ENCODE results near the gene ABCC11. TPM values are rescaled to one million over a fixed set of nuclear protein-coding genes. Genes with fewer than 3 reads are reported as not detected.

ABCC11 gene
- total and polyA plus RNA-seq, 2 experiments from 2014 or later: 0.10 TPM; not detected in 1

DNA sequence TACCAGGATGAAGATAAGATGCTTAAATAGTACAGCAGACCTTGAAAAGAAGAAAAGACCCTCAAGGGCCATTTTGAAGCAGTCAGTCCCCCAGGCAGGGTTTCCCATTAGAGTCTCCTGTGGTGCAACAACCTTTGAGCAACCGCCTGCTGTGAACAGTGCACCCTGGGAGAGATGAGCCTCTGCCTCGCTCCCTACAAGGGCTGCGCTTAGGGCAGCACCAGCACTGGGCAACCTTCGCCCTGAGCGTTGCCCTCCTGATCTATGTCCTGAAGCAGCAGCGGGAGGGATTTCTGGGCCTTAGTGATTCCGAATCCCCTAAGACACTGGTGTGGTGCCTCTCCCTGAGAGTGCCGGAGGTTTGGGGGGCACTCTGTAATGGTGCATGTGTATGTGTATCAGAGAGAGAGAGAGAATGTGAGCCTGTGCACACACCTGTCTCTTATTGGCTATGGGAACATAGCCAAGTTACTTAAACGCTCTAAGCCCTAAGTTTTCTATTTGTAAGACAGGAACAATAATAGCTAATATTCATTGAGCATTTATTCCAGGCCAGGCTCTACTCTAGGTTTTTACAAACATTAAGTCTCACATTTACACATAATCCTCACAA, 66.4 kb downstream of the ABCC11 start:
- H3K36me3 ChIP-seq (ENCODE audit: insufficient read depth): no peaks in the 10 kb centered on the region
- H3K79me2 ChIP-seq (replicated peaks; ENCODE audit: insufficient read depth): no peaks in the 10 kb centered on the region
- no peaks in the 10 kb centered on the region for H3K36me3 Mint-ChIP-seq (ENCODE audit: low read depth)
- H2AFZ ChIP-seq: 0 out of 2 replicates have a peak overlapping the region, but pooled peaks have one; percentile 38
- H3K27ac Mint-ChIP-seq: no peak overlapping the region
- no peak overlapping the region for H3K27ac ChIP-seq (ENCODE audit: low read depth)
- no peak overlapping the region for H3K4me3 Mint-ChIP-seq
- no peak for ATAC-seq
- H4K20me1 ChIP-seq (replicated peaks; ENCODE audit: insufficient read depth): no peaks in the 10 kb centered on the region
- H3K4me1 Mint-ChIP-seq: no peaks in the 10 kb centered on the region
- H3K4me2 ChIP-seq: no peak overlapping the region
- TF ChIP-seq, protein P1, sequence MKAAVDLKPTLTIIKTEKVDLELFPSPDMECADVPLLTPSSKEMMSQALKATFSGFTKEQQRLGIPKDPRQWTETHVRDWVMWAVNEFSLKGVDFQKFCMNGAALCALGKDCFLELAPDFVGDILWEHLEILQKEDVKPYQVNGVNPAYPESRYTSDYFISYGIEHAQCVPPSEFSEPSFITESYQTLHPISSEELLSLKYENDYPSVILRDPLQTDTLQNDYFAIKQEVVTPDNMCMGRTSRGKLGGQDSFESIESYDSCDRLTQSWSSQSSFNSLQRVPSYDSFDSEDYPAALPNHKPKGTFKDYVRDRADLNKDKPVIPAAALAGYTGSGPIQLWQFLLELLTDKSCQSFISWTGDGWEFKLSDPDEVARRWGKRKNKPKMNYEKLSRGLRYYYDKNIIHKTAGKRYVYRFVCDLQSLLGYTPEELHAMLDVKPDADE (IDR thresholded peaks at IDR 0.05): no peak
- TF ChIP-seq, protein P2, sequence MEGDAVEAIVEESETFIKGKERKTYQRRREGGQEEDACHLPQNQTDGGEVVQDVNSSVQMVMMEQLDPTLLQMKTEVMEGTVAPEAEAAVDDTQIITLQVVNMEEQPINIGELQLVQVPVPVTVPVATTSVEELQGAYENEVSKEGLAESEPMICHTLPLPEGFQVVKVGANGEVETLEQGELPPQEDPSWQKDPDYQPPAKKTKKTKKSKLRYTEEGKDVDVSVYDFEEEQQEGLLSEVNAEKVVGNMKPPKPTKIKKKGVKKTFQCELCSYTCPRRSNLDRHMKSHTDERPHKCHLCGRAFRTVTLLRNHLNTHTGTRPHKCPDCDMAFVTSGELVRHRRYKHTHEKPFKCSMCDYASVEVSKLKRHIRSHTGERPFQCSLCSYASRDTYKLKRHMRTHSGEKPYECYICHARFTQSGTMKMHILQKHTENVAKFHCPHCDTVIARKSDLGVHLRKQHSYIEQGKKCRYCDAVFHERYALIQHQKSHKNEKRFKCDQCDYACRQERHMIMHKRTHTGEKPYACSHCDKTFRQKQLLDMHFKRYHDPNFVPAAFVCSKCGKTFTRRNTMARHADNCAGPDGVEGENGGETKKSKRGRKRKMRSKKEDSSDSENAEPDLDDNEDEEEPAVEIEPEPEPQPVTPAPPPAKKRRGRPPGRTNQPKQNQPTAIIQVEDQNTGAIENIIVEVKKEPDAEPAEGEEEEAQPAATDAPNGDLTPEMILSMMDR (conservative IDR thresholded peaks at IDR 0.05; ENCODE audit: low read depth in 2 of 2): no peak
- TF ChIP-seq CREB1 (CRISPR knock-in tag; IDR thresholded peaks at IDR 0.05; ENCODE audit: low read depth) (no peak), EZH2phosphoT487 (IDR thresholded peaks at IDR 0.05; ENCODE audit: unreplicated experiment) (no peak), JUNB (IDR thresholded peaks at IDR 0.05; ENCODE audit: unreplicated experiment) (no peak), EZH2 (IDR thresholded peaks at IDR 0.05; ENCODE audit: low read depth, unreplicated experiment) (no peak), NANOG (IDR thresholded peaks at IDR 0.05; ENCODE audit: borderline replicate concordance) (no peak), STAT1 (IDR thresholded peaks at IDR 0.05; ENCODE audit: unreplicated experiment) (no peak), POLR2AphosphoS5 (IDR thresholded peaks at IDR 0.05; ENCODE audit: low read depth) (no peak), ZNF114 (CRISPR knock-in tag; IDR thresholded peaks at IDR 0.05) (no peak), ZNF331 (CRISPR knock-in tag; IDR thresholded peaks at IDR 0.05; ENCODE audit: low read depth) (no peak)
- TF ChIP-seq, protein P3, sequence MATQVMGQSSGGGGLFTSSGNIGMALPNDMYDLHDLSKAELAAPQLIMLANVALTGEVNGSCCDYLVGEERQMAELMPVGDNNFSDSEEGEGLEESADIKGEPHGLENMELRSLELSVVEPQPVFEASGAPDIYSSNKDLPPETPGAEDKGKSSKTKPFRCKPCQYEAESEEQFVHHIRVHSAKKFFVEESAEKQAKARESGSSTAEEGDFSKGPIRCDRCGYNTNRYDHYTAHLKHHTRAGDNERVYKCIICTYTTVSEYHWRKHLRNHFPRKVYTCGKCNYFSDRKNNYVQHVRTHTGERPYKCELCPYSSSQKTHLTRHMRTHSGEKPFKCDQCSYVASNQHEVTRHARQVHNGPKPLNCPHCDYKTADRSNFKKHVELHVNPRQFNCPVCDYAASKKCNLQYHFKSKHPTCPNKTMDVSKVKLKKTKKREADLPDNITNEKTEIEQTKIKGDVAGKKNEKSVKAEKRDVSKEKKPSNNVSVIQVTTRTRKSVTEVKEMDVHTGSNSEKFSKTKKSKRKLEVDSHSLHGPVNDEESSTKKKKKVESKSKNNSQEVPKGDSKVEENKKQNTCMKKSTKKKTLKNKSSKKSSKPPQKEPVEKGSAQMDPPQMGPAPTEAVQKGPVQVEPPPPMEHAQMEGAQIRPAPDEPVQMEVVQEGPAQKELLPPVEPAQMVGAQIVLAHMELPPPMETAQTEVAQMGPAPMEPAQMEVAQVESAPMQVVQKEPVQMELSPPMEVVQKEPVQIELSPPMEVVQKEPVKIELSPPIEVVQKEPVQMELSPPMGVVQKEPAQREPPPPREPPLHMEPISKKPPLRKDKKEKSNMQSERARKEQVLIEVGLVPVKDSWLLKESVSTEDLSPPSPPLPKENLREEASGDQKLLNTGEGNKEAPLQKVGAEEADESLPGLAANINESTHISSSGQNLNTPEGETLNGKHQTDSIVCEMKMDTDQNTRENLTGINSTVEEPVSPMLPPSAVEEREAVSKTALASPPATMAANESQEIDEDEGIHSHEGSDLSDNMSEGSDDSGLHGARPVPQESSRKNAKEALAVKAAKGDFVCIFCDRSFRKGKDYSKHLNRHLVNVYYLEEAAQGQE (IDR thresholded peaks at IDR 0.05; ENCODE audit: unreplicated experiment): no peak
- TF ChIP-seq, protein P4, sequence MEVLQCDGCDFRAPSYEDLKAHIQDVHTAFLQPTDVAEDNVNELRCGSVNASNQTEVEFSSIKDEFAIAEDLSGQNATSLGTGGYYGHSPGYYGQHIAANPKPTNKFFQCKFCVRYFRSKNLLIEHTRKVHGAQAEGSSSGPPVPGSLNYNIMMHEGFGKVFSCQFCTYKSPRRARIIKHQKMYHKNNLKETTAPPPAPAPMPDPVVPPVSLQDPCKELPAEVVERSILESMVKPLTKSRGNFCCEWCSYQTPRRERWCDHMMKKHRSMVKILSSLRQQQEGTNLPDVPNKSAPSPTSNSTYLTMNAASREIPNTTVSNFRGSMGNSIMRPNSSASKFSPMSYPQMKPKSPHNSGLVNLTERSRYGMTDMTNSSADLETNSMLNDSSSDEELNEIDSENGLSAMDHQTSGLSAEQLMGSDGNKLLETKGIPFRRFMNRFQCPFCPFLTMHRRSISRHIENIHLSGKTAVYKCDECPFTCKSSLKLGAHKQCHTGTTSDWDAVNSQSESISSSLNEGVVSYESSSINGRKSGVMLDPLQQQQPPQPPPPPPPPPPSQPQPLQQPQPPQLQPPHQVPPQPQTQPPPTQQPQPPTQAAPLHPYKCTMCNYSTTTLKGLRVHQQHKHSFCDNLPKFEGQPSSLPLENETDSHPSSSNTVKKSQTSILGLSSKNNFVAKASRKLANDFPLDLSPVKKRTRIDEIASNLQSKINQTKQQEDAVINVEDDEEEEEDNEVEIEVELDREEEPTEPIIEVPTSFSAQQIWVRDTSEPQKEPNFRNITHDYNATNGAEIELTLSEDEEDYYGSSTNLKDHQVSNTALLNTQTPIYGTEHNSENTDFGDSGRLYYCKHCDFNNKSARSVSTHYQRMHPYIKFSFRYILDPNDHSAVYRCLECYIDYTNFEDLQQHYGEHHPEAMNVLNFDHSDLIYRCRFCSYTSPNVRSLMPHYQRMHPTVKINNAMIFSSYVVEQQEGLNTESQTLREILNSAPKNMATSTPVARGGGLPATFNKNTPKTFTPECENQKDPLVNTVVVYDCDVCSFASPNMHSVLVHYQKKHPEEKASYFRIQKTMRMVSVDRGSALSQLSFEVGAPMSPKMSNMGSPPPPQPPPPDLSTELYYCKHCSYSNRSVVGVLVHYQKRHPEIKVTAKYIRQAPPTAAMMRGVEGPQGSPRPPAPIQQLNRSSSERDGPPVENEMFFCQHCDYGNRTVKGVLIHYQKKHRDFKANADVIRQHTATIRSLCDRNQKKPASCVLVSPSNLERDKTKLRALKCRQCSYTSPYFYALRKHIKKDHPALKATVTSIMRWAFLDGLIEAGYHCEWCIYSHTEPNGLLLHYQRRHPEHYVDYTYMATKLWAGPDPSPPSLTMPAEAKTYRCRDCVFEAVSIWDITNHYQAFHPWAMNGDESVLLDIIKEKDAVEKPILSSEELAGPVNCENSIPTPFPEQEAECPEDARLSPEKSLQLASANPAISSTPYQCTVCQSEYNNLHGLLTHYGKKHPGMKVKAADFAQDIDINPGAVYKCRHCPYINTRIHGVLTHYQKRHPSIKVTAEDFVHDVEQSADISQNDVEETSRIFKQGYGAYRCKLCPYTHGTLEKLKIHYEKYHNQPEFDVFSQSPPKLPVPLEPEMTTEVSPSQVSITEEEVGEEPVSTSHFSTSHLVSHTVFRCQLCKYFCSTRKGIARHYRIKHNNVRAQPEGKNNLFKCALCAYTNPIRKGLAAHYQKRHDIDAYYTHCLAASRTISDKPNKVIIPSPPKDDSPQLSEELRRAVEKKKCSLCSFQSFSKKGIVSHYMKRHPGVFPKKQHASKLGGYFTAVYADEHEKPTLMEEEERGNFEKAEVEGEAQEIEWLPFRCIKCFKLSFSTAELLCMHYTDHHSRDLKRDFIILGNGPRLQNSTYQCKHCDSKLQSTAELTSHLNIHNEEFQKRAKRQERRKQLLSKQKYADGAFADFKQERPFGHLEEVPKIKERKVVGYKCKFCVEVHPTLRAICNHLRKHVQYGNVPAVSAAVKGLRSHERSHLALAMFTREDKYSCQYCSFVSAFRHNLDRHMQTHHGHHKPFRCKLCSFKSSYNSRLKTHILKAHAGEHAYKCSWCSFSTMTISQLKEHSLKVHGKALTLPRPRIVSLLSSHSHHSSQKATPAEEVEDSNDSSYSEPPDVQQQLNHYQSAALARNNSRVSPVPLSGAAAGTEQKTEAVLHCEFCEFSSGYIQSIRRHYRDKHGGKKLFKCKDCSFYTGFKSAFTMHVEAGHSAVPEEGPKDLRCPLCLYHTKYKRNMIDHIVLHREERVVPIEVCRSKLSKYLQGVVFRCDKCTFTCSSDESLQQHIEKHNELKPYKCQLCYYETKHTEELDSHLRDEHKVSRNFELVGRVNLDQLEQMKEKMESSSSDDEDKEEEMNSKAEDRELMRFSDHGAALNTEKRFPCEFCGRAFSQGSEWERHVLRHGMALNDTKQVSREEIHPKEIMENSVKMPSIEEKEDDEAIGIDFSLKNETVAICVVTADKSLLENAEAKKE (CRISPR knock-in tag; IDR thresholded peaks at IDR 0.05): no peak
- no peaks in the 10 kb centered on the region for H3K4me1 ChIP-seq (ENCODE audit: insufficient read depth)
- H3F3A ChIP-seq (replicated peaks; ENCODE audit: low read depth): no peaks in the 10 kb centered on the region
- peaks cover 5% of the 10 kb centered on the region for H3K27me3 Mint-ChIP-seq (ENCODE audit: insufficient read depth, low read depth, poor library complexity)
- H3K9me3 Mint-ChIP-seq: no peaks in the 10 kb centered on the region
- no peak overlapping the region for H3K4me3 ChIP-seq
- no peak for DNase-seq (ENCODE audit: low spot score)
- H3K9me2 ChIP-seq (ENCODE audit: insufficient read depth): 0 out of 2 replicates have a peak, but pooled peaks cover 3% of the 10 kb centered on the region
- no peaks in the 10 kb centered on the region for H3K27me3 ChIP-seq (ENCODE audit: insufficient read depth)
